HEK293 (cell line): Measurements from ENCODE around the gene STK39.

ENCODE experiments used
- CTCF ChIP-seq: fragments of 450-650 bp; formaldehyde crosslinking; IDR thresholded peaks from 2 replicates; pipeline ENCODE4 v1.5.1; 2016; ENCODE audit warnings: missing biosample characterization, missing genetic modification characterization
- SETDB1 ChIP-seq: IDR thresholded peaks from one replicate; pipeline ENCODE4 v1.6.1; 2017; ENCODE audit warnings: mild to moderate bottlenecking, low read length, moderate library complexity, mixed read lengths; ENCODE audit not compliant: insufficient read length
- ZBTB11 ChIP-seq: fragments of 450-650 bp; formaldehyde crosslinking; conservative IDR thresholded peaks from 2 replicates; pipeline ENCODE4 v1.5.1; 2016; ENCODE audit warnings: low read depth, missing biosample characterization, missing genetic modification characterization
- ZNF121 ChIP-seq: fragments of 450-650 bp; formaldehyde crosslinking; IDR thresholded peaks from 2 replicates; pipeline ENCODE4 v1.5.1; 2016; ENCODE audit warnings: missing biosample characterization, missing genetic modification characterization
- ZNF2 ChIP-seq: fragments of 450-650 bp; formaldehyde crosslinking; IDR thresholded peaks from 2 replicates; pipeline ENCODE4 v1.5.1; 2016; ENCODE audit warnings: missing biosample characterization, missing genetic modification characterization
- ZNF701 ChIP-seq: fragments of 450-650 bp; formaldehyde crosslinking; IDR thresholded peaks from 2 replicates; pipeline ENCODE4 v1.5.1; 2016; ENCODE audit warnings: missing biosample characterization, missing genetic modification characterization
- ZNF785 ChIP-seq: fragments of 450-650 bp; formaldehyde crosslinking; IDR thresholded peaks from 2 replicates; pipeline ENCODE4 v1.5.1; 2016; ENCODE audit warnings: missing biosample characterization, missing genetic modification characterization
- TF ChIP-seq, protein P1 (sequence below): fragments of 450-650 bp; formaldehyde crosslinking; IDR thresholded peaks from 2 replicates; pipeline ENCODE4 v1.5.1; 2017; ENCODE audit warnings: missing biosample characterization, mild to moderate bottlenecking, missing genetic modification characterization, moderate library complexity
- TF ChIP-seq, protein P2 (sequence below): fragments of 450-650 bp; formaldehyde crosslinking; IDR thresholded peaks from 2 replicates; pipeline ENCODE4 v1.5.1; 2016; ENCODE audit warnings: missing biosample characterization, missing genetic modification characterization
- TF ChIP-seq, protein P3 (sequence below): fragments of 450-650 bp; formaldehyde crosslinking; IDR thresholded peaks from 2 replicates; pipeline ENCODE4 v1.5.1; 2017; ENCODE audit warnings: missing biosample characterization, missing genetic modification characterization
- TF ChIP-seq, protein P4 (sequence below): fragments of 450-650 bp; formaldehyde crosslinking; IDR thresholded peaks from 2 replicates; pipeline ENCODE4 v1.5.1; 2016; ENCODE audit warnings: missing biosample characterization, missing genetic modification characterization, borderline replicate concordance

DNA sequence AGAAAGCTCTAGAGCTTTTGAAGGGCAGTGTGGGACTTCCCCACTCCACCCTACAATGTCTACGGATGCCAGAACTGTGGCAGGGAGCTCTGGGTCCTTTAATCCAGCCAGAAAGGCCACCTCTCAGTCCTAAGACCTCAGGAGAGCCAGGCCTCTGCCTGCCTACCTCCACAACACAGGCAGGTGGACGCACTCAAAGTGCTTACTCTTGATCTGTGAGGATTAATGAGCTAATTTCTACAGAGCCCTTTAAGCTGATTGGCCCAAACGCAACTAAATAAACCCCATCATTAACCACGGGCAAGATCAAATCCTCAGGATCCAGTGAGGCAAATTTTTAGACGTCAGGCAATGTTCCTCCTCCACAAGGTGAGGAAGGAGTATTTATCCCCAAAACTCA lies 8.1 kb downstream of the STK39 start:
- TF ChIP-seq SETDB1 = no peak
- TF ChIP-seq, protein P1, sequence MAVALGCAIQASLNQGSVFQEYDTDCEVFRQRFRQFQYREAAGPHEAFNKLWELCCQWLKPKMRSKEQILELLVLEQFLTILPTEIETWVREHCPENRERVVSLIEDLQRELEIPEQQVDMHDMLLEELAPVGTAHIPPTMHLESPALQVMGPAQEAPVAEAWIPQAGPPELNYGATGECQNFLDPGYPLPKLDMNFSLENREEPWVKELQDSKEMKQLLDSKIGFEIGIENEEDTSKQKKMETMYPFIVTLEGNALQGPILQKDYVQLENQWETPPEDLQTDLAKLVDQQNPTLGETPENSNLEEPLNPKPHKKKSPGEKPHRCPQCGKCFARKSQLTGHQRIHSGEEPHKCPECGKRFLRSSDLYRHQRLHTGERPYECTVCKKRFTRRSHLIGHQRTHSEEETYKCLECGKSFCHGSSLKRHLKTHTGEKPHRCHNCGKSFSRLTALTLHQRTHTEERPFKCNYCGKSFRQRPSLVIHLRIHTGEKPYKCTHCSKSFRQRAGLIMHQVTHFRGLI (tag by site-specific recombination) = no peak
- no peak for TF ChIP-seq CTCF (tag by site-specific recombination)
- TF ChIP-seq ZNF121 (tag by site-specific recombination) = no peak
- TF ChIP-seq ZNF701 = no peak
- TF ChIP-seq, protein P2, sequence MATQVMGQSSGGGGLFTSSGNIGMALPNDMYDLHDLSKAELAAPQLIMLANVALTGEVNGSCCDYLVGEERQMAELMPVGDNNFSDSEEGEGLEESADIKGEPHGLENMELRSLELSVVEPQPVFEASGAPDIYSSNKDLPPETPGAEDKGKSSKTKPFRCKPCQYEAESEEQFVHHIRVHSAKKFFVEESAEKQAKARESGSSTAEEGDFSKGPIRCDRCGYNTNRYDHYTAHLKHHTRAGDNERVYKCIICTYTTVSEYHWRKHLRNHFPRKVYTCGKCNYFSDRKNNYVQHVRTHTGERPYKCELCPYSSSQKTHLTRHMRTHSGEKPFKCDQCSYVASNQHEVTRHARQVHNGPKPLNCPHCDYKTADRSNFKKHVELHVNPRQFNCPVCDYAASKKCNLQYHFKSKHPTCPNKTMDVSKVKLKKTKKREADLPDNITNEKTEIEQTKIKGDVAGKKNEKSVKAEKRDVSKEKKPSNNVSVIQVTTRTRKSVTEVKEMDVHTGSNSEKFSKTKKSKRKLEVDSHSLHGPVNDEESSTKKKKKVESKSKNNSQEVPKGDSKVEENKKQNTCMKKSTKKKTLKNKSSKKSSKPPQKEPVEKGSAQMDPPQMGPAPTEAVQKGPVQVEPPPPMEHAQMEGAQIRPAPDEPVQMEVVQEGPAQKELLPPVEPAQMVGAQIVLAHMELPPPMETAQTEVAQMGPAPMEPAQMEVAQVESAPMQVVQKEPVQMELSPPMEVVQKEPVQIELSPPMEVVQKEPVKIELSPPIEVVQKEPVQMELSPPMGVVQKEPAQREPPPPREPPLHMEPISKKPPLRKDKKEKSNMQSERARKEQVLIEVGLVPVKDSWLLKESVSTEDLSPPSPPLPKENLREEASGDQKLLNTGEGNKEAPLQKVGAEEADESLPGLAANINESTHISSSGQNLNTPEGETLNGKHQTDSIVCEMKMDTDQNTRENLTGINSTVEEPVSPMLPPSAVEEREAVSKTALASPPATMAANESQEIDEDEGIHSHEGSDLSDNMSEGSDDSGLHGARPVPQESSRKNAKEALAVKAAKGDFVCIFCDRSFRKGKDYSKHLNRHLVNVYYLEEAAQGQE (tag by site-specific recombination) = no peak
- TF ChIP-seq ZNF2 (tag by site-specific recombination) = no peak
- TF ChIP-seq ZBTB11 = no peak
- TF ChIP-seq, protein P3, sequence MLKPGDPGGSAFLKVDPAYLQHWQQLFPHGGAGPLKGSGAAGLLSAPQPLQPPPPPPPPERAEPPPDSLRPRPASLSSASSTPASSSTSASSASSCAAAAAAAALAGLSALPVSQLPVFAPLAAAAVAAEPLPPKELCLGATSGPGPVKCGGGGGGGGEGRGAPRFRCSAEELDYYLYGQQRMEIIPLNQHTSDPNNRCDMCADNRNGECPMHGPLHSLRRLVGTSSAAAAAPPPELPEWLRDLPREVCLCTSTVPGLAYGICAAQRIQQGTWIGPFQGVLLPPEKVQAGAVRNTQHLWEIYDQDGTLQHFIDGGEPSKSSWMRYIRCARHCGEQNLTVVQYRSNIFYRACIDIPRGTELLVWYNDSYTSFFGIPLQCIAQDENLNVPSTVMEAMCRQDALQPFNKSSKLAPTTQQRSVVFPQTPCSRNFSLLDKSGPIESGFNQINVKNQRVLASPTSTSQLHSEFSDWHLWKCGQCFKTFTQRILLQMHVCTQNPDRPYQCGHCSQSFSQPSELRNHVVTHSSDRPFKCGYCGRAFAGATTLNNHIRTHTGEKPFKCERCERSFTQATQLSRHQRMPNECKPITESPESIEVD (tag by site-specific recombination) = no peak
- TF ChIP-seq, protein P4, sequence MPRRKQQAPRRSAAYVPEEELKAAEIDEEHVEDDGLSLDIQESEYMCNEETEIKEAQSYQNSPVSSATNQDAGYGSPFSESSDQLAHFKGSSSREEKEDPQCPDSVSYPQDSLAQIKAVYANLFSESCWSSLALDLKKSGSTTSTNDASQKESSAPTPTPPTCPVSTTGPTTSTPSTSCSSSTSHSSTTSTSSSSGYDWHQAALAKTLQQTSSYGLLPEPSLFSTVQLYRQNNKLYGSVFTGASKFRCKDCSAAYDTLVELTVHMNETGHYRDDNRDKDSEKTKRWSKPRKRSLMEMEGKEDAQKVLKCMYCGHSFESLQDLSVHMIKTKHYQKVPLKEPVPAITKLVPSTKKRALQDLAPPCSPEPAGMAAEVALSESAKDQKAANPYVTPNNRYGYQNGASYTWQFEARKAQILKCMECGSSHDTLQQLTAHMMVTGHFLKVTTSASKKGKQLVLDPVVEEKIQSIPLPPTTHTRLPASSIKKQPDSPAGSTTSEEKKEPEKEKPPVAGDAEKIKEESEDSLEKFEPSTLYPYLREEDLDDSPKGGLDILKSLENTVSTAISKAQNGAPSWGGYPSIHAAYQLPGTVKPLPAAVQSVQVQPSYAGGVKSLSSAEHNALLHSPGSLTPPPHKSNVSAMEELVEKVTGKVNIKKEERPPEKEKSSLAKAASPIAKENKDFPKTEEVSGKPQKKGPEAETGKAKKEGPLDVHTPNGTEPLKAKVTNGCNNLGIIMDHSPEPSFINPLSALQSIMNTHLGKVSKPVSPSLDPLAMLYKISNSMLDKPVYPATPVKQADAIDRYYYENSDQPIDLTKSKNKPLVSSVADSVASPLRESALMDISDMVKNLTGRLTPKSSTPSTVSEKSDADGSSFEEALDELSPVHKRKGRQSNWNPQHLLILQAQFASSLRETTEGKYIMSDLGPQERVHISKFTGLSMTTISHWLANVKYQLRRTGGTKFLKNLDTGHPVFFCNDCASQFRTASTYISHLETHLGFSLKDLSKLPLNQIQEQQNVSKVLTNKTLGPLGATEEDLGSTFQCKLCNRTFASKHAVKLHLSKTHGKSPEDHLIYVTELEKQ (tag by site-specific recombination) = no peak
- TF ChIP-seq ZNF785 (tag by site-specific recombination) = no peak
